ENCODE measurements around the gene NEURL2.

NEURL2 gene

DNA sequence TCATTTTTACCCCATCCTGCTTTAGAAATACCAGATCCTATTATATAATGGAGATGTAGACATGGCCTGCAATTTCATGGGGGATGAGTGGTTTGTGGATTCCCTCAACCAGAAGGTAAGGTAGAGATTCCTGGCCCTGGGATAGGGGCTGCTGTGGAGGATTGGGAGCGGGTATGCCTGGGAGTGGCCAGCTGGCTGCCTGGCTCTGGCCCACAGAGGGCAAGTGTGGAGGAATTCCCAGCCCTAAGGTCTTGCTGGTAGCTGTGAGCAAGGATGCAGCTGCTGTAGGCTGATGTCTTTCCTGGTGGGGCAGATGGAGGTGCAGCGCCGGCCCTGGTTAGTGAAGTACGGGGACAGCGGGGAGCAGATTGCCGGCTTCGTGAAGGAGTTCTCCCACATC lies 6.7 kb upstream of the NEURL2 start:
- Histone ChIP-seq H3K9ac (peak overlapping the region in 2 of 11 experiments; percentile 10 to 18; a peak in 2 of 22 replicates), H3K36me3 (peaks cover 66 to 99% (median 79%) of the 10 kb centered on the region in 11 experiments), H3K9me3 (replicated peaks in 1 of 11) (no peaks in the 10 kb centered on the region), H3K27me3 (no peaks in the 10 kb centered on the region), H4K20me1 (peaks cover 0 to 96% (median 9%) of the 10 kb centered on the region in 11 experiments; a peak in 11 of 22 replicates), H3K4me3 (no peak overlapping the region), H3K4me2 (no peak overlapping the region), H3K4me1 (peaks cover 15 to 44% (median 24%) of the 10 kb centered on the region in 10 experiments), H3K27ac (no peak overlapping the region)
- TF ChIP-seq Cebpa-rat (IDR thresholded peaks at IDR 0.05), result no peak

DNA sequence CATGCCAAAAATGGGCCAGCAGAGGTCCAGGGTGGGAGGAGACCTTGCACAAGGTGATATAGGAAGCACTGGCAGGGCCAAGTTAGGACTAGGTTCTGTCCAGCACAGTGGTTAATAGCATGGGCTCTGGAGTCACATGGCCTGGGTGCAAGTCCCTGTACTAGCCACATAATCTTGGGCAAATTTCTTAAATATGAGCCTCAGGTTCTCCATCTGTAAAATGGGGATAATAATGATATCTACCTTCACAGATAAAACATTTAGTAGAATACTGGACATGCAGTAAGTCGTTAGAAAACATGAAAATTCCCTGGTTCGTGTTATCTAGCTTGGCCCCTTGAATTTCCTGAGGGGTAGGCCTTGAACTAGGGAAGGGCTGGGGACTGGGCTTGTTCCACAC lies 6.3 kb upstream of the NEURL2 start:
- Histone ChIP-seq H3K27ac (no peak overlapping the region), H4K20me1 (peaks cover 0 to 96% (median 8%) of the 10 kb centered on the region in 11 experiments; a peak in 11 of 22 replicates), H3K9me3 (replicated peaks in 1 of 11) (no peaks in the 10 kb centered on the region), H3K36me3 (peaks cover 68 to 99% (median 83%) of the 10 kb centered on the region in 11 experiments), H3K4me3 (no peak overlapping the region), H3K27me3 (no peaks in the 10 kb centered on the region), H3K4me2 (no peak overlapping the region), H3K9ac (peak overlapping the region in 2 of 11 experiments; percentile 13 to 19; a peak in 1 of 22 replicates), H3K4me1 (peaks cover 14 to 44% (median 24%) of the 10 kb centered on the region in 10 experiments)
- no peak for TF ChIP-seq Cebpa-rat (IDR thresholded peaks at IDR 0.05)

DNA sequence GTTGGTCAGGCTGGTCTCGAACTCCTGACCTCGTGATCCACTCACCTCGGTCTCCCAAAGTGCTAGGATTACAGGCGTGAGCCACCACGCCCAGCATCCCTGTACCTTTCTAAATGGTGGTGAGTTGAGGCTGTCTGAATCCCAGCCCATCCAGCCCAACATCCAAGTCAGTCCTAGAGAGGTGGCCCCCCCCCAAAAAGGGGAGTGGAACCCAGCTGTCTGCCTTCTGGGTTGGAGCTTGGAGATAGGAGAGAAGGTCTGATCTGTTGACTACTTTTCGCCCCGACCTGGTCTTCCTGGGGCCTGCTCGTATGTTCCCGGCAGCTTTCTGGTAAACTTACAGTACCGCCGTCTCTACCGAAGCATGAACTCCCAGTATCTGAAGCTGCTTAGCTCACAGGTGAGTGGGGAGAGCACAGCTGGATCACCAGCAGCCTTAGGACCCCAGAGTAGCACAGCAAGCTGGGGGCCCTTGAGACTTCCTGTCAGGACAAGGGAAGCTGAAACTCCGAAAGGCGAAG lies 5.7 kb upstream of the NEURL2 start:
- no peak for TF ChIP-seq Cebpa-rat (IDR thresholded peaks at IDR 0.05)

DNA sequence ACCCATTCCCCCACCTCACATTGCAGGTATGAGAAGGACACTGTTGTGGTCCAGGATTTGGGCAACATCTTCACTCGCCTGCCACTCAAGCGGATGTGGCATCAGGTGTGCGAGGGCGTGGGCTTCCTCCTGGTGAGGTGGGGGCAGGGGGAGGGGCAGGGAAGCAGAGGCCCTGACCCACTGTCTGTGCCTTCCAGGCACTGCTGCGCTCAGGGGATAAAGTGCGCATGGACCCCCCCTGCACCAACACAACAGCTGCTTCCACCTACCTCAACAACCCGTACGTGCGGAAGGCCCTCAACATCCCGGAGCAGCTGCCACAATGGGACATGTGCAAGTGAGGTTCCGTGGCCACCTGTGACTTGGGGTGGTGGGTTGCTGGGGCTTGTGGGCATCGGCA lies 3.8 kb upstream of the NEURL2 start:
- Histone ChIP-seq H3K4me2 (peak overlapping the region in 3 of 11 experiments; percentile 96 to 99 (median 97); a peak in 3 of 22 replicates), H4K20me1 (peaks cover 0 to 76% (median 16%) of the 10 kb centered on the region in 11 experiments; a peak in 11 of 22 replicates), H3K9ac (no peak overlapping the region; a peak in 1 of 22 replicates), H3K36me3 (peaks cover 65 to 75% (median 71%) of the 10 kb centered on the region in 11 experiments), H3K27ac (no peak overlapping the region), H3K4me3 (no peak overlapping the region), H3K9me3 (replicated peaks in 1 of 11) (no peaks in the 10 kb centered on the region), H3K27me3 (no peaks in the 10 kb centered on the region), H3K4me1 (peaks cover 22 to 45% (median 29%) of the 10 kb centered on the region in 10 experiments)
- TF ChIP-seq Cebpa-rat (IDR thresholded peaks at IDR 0.05), result no peak

More for the DNA sequence above, 5.7 kb upstream of the NEURL2 start:
- Histone ChIP-seq H3K27me3 (no peaks in the 10 kb centered on the region), H3K27ac (no peak overlapping the region), H3K4me2 (no peak overlapping the region), H3K4me3 (no peak overlapping the region), H3K4me1 (peaks cover 14 to 44% (median 24%) of the 10 kb centered on the region in 10 experiments), H3K9me3 (replicated peaks in 1 of 11) (no peaks in the 10 kb centered on the region), H3K9ac (peak overlapping the region in 2 of 11 experiments; percentile 13 to 19; a peak in 1 of 22 replicates), H3K36me3 (peaks cover 68 to 93% (median 83%) of the 10 kb centered on the region in 11 experiments), H4K20me1 (peaks cover 0 to 93% (median 13%) of the 10 kb centered on the region in 11 experiments; a peak in 11 of 22 replicates)

DNA sequence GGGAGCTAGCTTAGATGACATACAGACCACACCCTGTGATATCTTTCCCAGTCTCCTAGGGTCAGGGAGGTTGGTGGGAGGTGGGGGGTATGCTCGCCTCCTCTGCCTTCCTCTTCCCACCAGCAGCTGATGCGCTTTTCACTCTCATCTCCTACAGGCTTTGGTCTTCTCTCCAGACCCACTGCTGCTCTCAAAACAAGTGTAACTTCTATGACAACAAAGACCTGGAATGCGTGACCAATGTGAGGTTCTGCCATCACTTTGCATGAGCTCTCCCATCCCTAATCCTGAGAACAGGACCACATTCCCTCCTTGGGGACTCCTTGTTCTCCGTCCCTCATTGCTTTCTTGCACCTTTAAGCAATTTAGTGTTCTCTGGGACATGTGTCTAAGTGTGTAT lies 2.8 kb upstream of the NEURL2 start:
- Histone ChIP-seq H3K9ac (peak overlapping the region in 4 of 11 experiments; percentile 33 to 93 (median 88); a peak in 3 of 22 replicates), H3K4me2 (peak overlapping the region in 3 of 11 experiments; percentile 96 to 99 (median 97); a peak in 6 of 22 replicates), H3K4me1 (peaks cover 26 to 55% (median 39%) of the 10 kb centered on the region in 10 experiments), H3K4me3 (no peak overlapping the region), H4K20me1 (peaks cover 0 to 78% (median 18%) of the 10 kb centered on the region in 11 experiments; a peak in 11 of 22 replicates), H3K27me3 (no peaks in the 10 kb centered on the region), H3K9me3 (replicated peaks in 1 of 11) (no peaks in the 10 kb centered on the region), H3K36me3 (peaks cover 59 to 70% (median 63%) of the 10 kb centered on the region in 11 experiments), H3K27ac (0 out of 22 replicates have a peak overlapping the region, but pooled peaks of 1 of the 11 experiments have one; percentile 94)
- no peak for TF ChIP-seq Cebpa-rat (IDR thresholded peaks at IDR 0.05)

DNA sequence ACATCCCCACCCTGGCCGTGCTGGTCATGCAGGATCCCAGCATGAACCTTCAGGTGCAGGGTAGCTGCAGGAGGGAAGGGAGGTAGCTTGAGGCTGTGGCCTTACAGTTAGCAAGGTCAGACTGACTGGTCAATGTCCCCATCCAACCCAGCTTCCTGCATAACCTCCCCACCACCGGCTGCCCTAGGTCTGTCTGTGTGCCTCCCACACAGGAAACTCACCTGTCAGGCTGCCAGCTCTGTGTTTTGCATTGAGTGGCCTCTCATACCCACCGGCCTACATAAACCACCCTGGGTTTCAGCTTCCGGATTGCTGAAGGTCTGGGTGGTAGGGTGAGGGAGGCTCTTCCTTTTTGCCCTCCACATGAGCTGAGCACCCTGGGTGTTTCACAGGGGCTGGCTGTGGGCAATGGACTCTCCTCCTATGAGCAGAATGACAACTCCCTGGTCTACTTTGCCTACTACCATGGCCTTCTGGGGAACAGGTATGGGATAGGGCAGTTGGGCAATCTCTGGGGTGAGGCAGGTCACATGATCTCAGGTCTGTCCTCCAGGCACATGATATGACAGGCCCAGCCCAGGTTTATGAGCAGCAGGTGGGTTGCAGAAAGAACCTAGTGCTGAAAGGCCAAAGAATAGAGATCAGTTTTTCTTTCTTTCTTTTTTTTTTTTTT lies 2.0 kb upstream of the NEURL2 start:
- Histone ChIP-seq H3K27me3 (no peaks in the 10 kb centered on the region), H4K20me1 (peaks cover 0 to 74% (median 19%) of the 10 kb centered on the region in 11 experiments; a peak in 11 of 22 replicates), H3K4me2 (peak overlapping the region in 9 of 11 experiments; percentile 92 to 100 (median 98); a peak in 18 of 22 replicates), H3K4me3 (peak overlapping the region in 7 of 10 experiments; percentile 77 to 94 (median 87); a peak in 12 of 20 replicates), H3K9me3 (replicated peaks in 1 of 11) (no peaks in the 10 kb centered on the region), H3K9ac (peak overlapping the region in 8 of 11 experiments; percentile 86 to 93 (median 89); a peak in 12 of 22 replicates), H3K36me3 (peaks cover 50 to 67% (median 55%) of the 10 kb centered on the region in 11 experiments), H3K27ac (peak overlapping the region in 5 of 11 experiments; percentile 1 to 94 (median 86); a peak in 10 of 22 replicates), H3K4me1 (peaks cover 34 to 62% (median 47%) of the 10 kb centered on the region in 10 experiments)
- no peak for TF ChIP-seq Cebpa-rat (IDR thresholded peaks at IDR 0.05)

DNA sequence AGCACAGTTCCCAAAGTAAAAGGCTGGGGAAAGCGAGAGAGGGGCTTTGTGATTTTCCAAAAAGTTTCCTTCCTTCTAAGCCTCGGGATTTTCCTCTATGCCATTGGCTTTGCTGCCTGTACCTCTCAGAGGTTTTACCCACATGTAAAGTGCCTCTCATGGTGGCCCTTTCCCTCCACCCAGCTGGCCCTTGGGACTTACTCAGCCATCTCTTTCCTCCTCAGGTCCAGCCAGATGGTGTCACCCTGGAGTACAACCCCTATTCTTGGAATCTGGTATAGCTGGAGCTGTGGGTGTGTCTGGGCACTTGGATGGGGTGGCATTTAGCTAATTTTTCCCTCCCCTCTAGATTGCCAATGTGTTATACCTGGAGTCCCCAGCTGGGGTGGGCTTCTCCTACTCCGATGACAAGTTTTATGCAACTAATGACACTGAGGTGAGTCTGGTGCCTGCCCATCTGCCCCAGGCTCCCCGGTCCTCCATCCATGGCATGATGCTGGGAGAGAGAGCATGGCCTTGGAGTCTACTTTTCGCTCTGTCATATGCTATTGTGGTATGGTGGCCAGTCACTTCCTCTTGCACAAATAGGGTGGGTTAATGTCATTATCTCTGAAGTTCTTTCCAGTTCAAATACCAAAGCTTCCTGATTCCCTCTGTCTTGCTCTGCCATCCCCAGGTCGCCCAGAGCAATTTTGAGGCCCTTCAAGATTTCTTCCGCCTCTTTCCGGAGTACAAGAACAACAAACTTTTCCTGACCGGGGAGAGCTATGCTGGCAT lies 1.2 kb upstream of the NEURL2 start:
- Histone ChIP-seq H3K4me2 (peak overlapping the region; percentile 92 to 100 (median 98)), H3K36me3 (peaks cover 47 to 67% (median 50%) of the 10 kb centered on the region in 11 experiments), H3K27me3 (no peaks in the 10 kb centered on the region), H3K9me3 (replicated peaks in 1 of 11) (no peaks in the 10 kb centered on the region), H4K20me1 (peaks cover 0 to 67% (median 22%) of the 10 kb centered on the region in 11 experiments; a peak in 10 of 22 replicates), H3K27ac (peak overlapping the region; percentile 72 to 94 (median 80); a peak in 20 of 22 replicates), H3K9ac (peak overlapping the region; percentile 84 to 93 (median 88)), H3K4me1 (peaks cover 34 to 62% (median 48%) of the 10 kb centered on the region in 10 experiments), H3K4me3 (peak overlapping the region; percentile 77 to 94 (median 86))
- TF ChIP-seq Cebpa-rat (IDR thresholded peaks at IDR 0.05), result 0 out of 22 replicates have a peak, but pooled peaks of 1 of the 11 experiments have one; percentile 10

Measured in BLaER1 treated with 17β-estradiol and CSF1 and Interleukin-3, amounts not matched to agents 10 nM and 100 nM (cell line).